IPS-11a (cell line): ENCODE data around the gene MOV10L1.

Experiments
- H3K4me3 ChIP-seq: one replicate; pipeline ENCODE4 v1.5.1; 2013; ENCODE audit warnings: low read depth, low read length, control low read depth

Gene MOV10L1

GRCh38 chr22:50058906-50059880 is 30.6 kb upstream of the MOV10L1 start:
- peak overlapping the region; percentile 28 for H3K4me3 ChIP-seq

- no peak overlapping the region for H3K4me3 ChIP-seq
Measured at GRCh38 chr22:50059881-50060262, 29.9 kb upstream of the MOV10L1 start.

GRCh38 chr22:50060441-50061140 is 29.2 kb upstream of the MOV10L1 start:
- H3K4me3 ChIP-seq = no peak overlapping the region

DNA sequence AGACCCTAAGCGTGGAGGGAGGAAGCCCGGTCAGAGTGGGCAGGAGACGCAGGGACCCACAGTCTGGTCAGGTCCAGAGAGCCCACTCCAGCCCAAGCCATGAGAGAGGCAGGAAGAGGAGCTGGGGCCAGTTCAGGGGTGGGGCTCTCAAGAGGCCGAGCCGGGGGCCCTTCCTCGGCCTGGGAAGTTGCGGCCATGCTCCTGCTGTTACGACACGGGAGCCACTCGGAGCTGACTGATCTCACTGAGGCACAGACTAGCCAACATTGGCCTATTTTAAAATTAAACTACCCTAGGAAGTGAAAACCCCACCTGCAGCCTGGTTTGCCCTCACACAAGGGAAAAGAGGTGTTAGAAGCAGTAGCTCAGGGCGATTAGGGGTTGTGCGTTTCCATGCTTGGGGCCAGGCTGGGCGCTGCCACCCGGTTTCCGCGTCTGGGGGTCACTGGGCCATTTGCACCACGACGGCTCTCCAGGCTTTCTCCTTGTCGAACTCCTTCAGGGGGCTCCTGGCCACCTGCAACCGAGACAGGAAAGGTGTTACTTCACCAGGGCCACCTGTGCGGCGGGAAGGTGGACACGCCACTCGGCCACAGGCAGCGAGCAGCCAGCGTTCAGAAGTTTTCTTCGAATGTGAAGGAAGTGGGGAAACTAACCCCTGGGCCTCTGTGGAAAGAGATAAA is 28.5 kb upstream of the MOV10L1 start:
- no peak overlapping the region for H3K4me3 ChIP-seq

DNA sequence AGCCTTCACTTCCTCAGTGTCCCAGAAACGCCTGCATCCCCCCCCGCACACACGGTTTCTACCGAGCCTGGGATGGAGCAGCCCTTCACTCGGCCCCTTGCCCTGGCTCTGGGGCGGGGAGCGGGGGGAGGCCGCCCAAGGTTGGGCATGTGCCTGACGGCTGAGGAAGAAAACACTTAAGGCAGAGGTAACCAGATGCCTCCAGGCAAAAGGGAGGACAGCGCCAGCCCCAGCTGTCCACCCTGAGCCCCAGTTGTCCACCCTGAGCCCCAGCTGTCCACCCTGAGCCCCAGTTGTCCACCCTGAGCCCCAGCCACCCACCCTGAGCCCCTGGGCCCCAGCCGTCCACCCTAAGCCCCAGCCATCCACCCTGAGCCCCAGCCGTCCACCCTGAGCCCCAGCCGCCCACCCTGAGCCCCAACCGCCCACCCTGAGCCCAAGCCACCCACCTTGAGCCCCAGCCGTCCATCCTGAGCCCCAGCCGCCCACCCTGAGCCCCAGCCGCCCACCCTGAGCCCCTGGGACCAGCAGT is 27.9 kb upstream of the MOV10L1 start:
- H3K4me3 ChIP-seq = no peak overlapping the region

- H3K4me3 ChIP-seq = no peak overlapping the region
Measured at GRCh38 chr22:50062509-50063135, 27.2 kb upstream of the MOV10L1 start.

DNA sequence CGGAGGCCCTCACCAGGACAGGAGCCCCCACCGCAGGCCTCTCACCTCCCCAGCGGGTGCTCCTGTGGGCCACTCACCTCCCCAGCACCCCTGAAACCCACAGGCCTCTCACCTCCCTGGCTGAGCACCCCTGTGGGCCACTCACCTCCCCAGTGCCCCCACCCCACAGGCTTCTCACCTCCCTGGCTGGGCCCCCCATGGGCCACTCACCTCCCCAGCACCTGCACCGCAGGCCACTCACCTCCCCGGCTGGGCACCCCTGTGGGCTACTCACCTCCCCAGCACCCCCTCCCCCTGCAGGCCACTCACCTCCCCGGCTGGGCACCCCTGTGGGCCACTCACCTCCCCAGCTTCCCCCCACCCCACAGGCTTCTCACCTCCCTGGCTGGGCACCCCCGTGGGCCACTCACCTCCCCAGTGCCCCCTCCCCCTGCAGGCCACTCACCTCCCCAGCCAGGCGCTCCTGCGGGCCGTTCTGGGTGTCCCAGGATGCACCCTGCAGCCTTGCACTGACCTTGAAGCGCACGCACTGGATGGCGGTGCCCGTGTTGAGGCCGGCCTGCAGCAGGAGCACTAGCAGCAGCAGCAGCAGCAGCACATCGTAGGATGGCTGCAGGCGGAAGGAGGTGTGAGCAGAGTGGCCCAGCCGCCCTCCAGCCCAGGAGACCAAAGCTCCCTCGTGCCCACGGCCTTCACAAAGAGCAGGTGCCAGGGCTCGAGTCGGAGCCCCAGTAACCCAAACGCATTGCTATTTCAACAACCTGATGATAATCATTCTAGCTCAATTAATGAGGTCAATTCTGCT is 26.0 kb upstream of the MOV10L1 start:
- H3K4me3 ChIP-seq = no peak overlapping the region

DNA sequence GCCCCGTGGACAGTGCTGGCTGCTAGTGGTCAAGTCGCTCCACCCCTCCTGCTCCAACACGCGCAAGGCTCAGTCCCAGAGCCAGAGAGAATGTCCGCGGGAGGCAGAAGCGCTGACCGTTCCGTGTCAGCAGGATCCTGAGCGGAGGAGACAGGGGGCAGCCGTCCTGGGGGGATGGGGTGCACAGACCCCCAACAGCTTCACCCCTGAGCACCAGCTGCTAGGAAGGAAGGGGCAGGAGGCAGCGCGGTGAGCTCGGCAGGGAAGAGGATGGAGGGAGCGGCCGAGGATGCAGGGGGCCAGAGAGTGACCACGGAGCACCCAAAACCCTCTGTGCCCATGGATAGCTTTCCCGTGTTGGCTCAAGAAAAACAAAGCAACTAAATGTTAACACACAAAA is 25.4 kb upstream of the MOV10L1 start:
- no peak overlapping the region for H3K4me3 ChIP-seq

GRCh38 chr22:50067244-50067643 is 22.6 kb upstream of the MOV10L1 start:
- no peak overlapping the region for H3K4me3 ChIP-seq

DNA sequence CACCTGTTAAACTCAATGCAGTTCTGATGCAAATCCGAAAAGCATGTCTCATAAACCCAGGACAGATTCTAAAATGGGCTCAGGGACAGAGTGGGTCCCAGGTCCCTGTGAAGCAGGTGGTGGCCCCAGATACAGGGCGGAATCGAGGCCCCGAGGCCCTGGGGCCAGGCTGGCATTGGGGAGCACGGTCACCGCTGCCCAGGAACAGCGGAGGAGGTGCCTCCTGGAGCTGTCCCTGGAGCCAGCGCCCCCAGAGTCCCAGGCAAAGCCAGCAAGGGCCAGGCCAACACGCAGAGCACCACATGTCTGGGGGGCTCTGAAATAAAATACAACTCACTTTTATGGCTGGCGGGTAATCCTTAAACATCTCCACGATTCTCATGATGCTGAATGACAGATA is 21.7 kb upstream of the MOV10L1 start:
- no peak overlapping the region for H3K4me3 ChIP-seq

DNA sequence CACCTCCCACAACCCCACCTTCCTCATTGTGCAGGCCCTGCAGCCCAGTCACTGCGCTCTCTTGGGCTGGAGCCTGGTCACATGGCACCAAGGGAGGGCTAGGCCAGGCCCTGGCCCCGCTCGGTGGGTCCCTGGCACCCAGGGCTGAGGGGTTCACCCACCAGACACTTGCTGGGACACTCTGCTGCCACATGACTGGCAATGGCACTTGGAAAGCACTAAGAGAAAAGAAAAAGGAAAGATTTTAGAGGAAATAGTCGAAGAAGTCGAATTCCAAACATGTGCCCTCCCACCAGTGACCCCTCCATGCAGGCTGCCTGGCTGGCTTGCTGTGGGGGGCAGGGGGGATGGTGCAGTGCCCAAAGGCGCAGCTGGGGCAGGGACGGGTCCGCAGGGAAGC is 19.4 kb upstream of the MOV10L1 start:
- no peak overlapping the region for H3K4me3 ChIP-seq

GRCh38 chr22:50071432-50072166 is 18.2 kb upstream of the MOV10L1 start:
- no peak overlapping the region for H3K4me3 ChIP-seq

DNA sequence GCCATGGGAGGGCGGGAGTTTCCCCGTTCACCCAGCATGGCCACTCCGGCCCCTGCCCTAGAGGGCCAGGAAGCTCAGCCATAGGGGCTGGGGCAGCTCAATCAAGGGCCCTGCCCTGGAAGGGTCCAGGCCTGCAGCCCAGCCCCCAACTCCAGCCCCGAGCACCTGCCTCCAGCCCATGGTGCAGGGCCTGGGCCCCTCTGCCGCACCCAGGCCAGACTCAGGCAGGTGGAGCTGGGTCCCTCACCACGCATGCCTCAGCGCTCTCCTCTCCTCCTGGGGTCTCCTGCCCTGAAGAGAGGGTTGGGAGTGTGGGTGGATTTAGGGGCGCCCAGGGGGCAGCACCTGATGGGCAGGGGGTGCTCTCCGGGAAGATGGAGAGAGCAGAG is 17.6 kb upstream of the MOV10L1 start:
- H3K4me3 ChIP-seq = no peak overlapping the region

GRCh38 chr22:50072714-50073538 is 16.9 kb upstream of the MOV10L1 start:
- no peak overlapping the region for H3K4me3 ChIP-seq

GRCh38 chr22:50074056-50074455 is 15.8 kb upstream of the MOV10L1 start:
- H3K4me3 ChIP-seq = no peak overlapping the region

DNA sequence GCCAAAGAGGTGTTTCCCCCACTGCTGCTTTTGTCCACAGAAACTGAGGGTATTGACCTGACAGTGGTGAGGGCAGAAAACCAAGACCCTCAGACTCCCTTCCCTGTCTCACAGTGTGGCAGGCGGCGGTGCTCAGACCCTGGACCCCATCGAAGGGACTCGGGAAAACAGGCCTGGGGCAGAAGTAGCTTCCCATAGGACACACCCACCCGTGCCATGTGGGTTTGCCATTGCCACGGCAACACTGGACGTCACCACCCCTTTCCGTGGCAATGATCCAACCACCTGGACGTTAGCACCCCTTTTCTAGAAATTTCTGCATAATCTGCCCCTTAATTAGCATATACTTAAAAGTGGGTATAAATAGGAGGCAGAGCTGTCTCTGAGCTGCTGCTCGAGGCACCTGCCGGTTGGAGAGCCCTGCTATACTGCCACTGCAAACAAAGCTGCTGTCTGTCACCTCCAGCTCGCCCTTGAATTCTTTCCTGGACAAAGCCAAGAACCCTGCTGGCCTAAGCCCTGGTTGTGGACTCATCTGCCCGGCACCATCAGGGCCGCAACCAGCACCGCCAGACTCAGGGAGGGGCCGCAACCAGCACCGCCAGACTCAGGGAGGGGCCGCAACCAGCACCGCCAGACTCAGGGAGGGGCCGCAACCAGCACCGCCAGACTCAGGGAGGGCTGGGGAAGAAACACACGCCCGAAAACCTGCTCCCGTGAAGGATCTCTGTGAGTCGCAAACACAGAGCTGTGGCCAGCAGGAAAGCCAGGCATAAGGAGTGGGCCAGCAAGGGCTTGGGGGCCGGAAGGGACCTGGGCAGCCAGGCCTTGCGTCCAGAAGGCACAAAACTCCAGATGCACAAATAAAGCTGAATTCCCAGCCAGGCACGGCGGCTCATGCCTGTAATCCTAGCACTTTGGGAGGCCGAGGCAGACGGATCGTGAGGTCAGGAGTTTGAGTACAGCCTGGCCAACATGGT is 15.0 kb upstream of the MOV10L1 start:
- no peak overlapping the region for H3K4me3 ChIP-seq
